K562 (cell line): Measurements from ENCODE around the gene PYGB. TPM values are rescaled to one million over a fixed set of nuclear protein-coding genes. Genes with fewer than 3 reads are reported as not detected.
A peak's percentile ranks its signal among the peaks of the same experiment; 100 is the strongest.

Experiments used
- ARNT ChIP-seq, 2 experiments: fragments of 450-650 bp; IDR thresholded peaks; 2 replicates each; pipeline ENCODE4 v1.6.1; 2016; ENCODE audit warnings: mild to moderate bottlenecking in 1 of 2
- BRF1 ChIP-seq: IDR thresholded peaks from 3 replicates; pipeline ENCODE4 v1.6.1; 2011; ENCODE audit warnings: borderline replicate concordance, mild to moderate bottlenecking; ENCODE audit not compliant: insufficient read length; ENCODE audit errors: extremely low read depth
- CAMTA2 ChIP-seq: fragments of 250-450 bp; sonication (Bioruptor Pico); conservative IDR thresholded peaks from 2 replicates; pipeline ENCODE4 v1.5.1; 2022
- CBX3 ChIP-seq, 2 experiments: IDR thresholded peaks; 1 replicate in 1 of 2; 2 replicates in 1 of 2; pipeline ENCODE4 v1.6.1; 2012; ENCODE audit warnings: inconsistent platforms in 2 of 2, low read length in 2 of 2, borderline replicate concordance in 1 of 2, control low read depth in 1 of 2
- CREBBP ChIP-seq: IDR thresholded peaks from one replicate; pipeline ENCODE4 v1.6.1; 2012; ENCODE audit warnings: low read depth, mild to moderate bottlenecking, control low read depth, inconsistent platforms, low read length
- DNMT1 ChIP-seq: fragments of 450-650 bp; IDR thresholded peaks from 2 replicates; pipeline ENCODE4 v1.6.1; 2016; ENCODE audit warnings: antibody characterized with exemption, mild to moderate bottlenecking
- ESRRA ChIP-seq: fragments of 450-650 bp; IDR thresholded peaks from 2 replicates; pipeline ENCODE4 v1.6.1; 2014; ENCODE audit warnings: low read depth, mild to moderate bottlenecking, moderate library complexity, borderline replicate concordance
- GABPA ChIP-seq: fragments of 200-800 bp; sonication (Bioruptor generic); conservative IDR thresholded peaks from 2 replicates; pipeline ENCODE4 v1.6.1; 2016; ENCODE audit warnings: low read depth, missing genetic modification characterization, missing compliant biosample characterization
- NFE2 ChIP-seq: IDR thresholded peaks from 2 replicates; pipeline ENCODE4 v1.6.1; 2014; ENCODE audit warnings: antibody characterized with exemption, low read depth
- NFIX ChIP-seq: fragments of 250-450 bp; sonication (Bioruptor Pico); IDR thresholded peaks from 2 replicates; pipeline ENCODE4 v1.4.0; 2020; ENCODE audit warnings: low read depth, mild to moderate bottlenecking, moderate library complexity
- RAD51 ChIP-seq: fragments of 450-650 bp; IDR thresholded peaks from 2 replicates; pipeline ENCODE4 v1.7.1; 2016; ENCODE audit warnings: low read depth, mild to moderate bottlenecking, borderline replicate concordance
- RNF2 ChIP-seq: sonication (generic); IDR thresholded peaks from 2 replicates; pipeline ENCODE4 v1.6.1; 2016
- SMARCE1 ChIP-seq: fragments of 450-650 bp; IDR thresholded peaks from 2 replicates; pipeline ENCODE4 v1.7.1; 2016; ENCODE audit warnings: mild to moderate bottlenecking
- THRAP3 ChIP-seq: fragments of 450-650 bp; IDR thresholded peaks from 2 replicates; pipeline ENCODE4 v1.6.1; 2016; ENCODE audit warnings: mild to moderate bottlenecking, inconsistent platforms, borderline replicate concordance
- TSC22D4 ChIP-seq: fragments of 450-650 bp; IDR thresholded peaks from 2 replicates; pipeline ENCODE4 v1.6.1; 2016; ENCODE audit warnings: missing genetic modification characterization, missing biosample characterization, control low read depth
- ZNF239 ChIP-seq: fragments of 250-450 bp; sonication (Bioruptor Pico); IDR thresholded peaks from 2 replicates; pipeline ENCODE4 v1.4.0; 2020; ENCODE audit warnings: mild to moderate bottlenecking
- polyA plus RNA-seq, 8 experiments: library from polyadenylated mRNA; depleted of rRNA in 4 of 8; stranded (reverse) in 5 of 8; unstranded in 3 of 8; fragments of >200 nt; fragmentation: Nextera tagmentation in 2 of 8; fragmentation: Illumina TruSeq in 1 of 8; extraction: Ambion mirVana in 2 of 8; extraction: Trizol in 1 of 8; gene quantifications; 2 replicates each; pipeline versions ENCODE4 v1.2.1 to v1.2.3, GENCODE V29; 2011 to 2014; ENCODE audit warnings: inconsistent platforms in 1 of 8, missing spikeins in 1 of 8
- total RNA-seq, 7 experiments: library from RNA; depleted of rRNA in 6 of 7; stranded (reverse); fragments of >200 nt in 6 of 7; fragmentation: Illumina TruSeq in 2 of 7; extraction: Trizol in 2 of 7; gene quantifications; 2 replicates each; pipeline versions ENCODE4 v1.2.1 to v1.2.3, GENCODE V29; 2011 to 2021; ENCODE audit warnings: low replicate concordance in 1 of 7
- TF ChIP-seq, protein P1 (sequence below): sonication (generic); formaldehyde crosslinking; IDR thresholded peaks from 2 replicates; pipeline ENCODE4 v1.9.0; 2022; ENCODE audit warnings: mild to moderate bottlenecking, missing genetic modification reagents
- TF ChIP-seq, protein P2 (sequence below): fragments of 150-350 bp; conservative IDR thresholded peaks from 2 replicates; pipeline ENCODE4 v1.6.1; 2014; ENCODE audit warnings: low read length
- TF ChIP-seq, protein P3 (sequence below), 2 experiments: fragments of 250-450 bp in 1 of 2; fragments of 450-650 bp in 1 of 2; sonication (Bioruptor Pico) in 1 of 2; IDR thresholded peaks; 2 replicates each; pipeline versions ENCODE4 v1.6.1 to v1.8.0; 2016 to 2021; ENCODE audit warnings: mild to moderate bottlenecking in 2 of 2, moderate library complexity in 2 of 2, missing compliant biosample characterization in 1 of 2, missing genetic modification characterization in 1 of 2
- TF ChIP-seq, protein P4 (sequence below): fragments of 200-800 bp; sonication (Bioruptor generic); IDR thresholded peaks from 2 replicates; pipeline ENCODE4 v1.6.1; 2017; ENCODE audit warnings: missing genetic modification characterization, missing compliant biosample characterization
- TF ChIP-seq, protein P5 (sequence below): fragments of 250-450 bp; sonication (Bioruptor Pico); IDR thresholded peaks from 2 replicates; pipeline ENCODE4 v1.4.0; 2020
- TF ChIP-seq, protein P6 (sequence below), 3 experiments: fragments of 200-800 bp in 1 of 3; sonication (Bioruptor generic) in 1 of 3; sonication (generic) in 1 of 3; formaldehyde crosslinking in 1 of 3; IDR thresholded peaks; 2 replicates each; pipeline versions ENCODE4 v1.6.1 to v1.8.0; 2016 to 2022; ENCODE audit warnings: mild to moderate bottlenecking in 2 of 3, missing compliant biosample characterization in 2 of 3, missing genetic modification characterization in 2 of 3, missing genetic modification reagents in 1 of 3

PYGB gene
- total and polyA plus RNA-seq, 9 of the 15 experiments (the other 6 are each of a cell fraction or from before 2014, with no cell fraction given) = 0.34 to 18.0 (median 9.8) TPM

DNA sequence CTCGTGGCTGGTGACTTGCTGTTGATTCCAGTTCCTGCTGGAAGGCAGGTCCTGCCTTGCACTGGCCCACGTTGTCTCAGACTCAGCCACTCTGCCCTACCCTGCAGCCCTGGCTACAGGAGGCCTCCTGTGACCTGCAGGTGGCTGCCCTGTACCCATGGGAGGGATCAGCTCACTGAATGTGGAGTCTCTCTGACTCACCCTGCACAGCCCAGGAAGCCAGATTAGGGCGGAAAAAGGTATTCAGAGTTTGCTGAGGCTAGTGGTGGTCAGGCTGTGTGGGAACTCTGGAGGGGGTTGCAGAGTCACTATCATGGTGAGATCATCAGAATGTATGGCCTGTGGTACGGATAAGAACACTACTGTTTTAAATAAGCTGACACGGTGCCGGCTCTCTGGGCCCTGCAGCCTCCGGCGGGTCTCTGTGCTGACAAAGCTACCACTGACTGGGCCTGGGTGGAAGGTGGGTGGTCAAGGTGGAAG, 24.7 kb upstream of the PYGB start (continued):
- TF ChIP-seq ZNF239 (CRISPR knock-in tag) (no peak), NFIX (CRISPR knock-in tag) (no peak), TSC22D4 (no peak), NFE2 (peak; percentile 79), ARNT (IDR thresholded peaks at IDR 0.05) (no peak), RAD51 (no peak), BRF1 (no peak), THRAP3 (no peak), RNF2 (no peak), CBX3 (IDR thresholded peaks at IDR 0.05; ENCODE audit: borderline replicate concordance in 1 of 2, low read length in 2 of 2) (no peak), CREBBP (no peak), CAMTA2 (CRISPR knock-in tag) (no peak), DNMT1 (no peak), ESRRA (no peak; the same call in 1 of the 2 replicates), GABPA (tag) (no peak), SMARCE1 (peak; percentile 80)
- TF ChIP-seq, protein P1, sequence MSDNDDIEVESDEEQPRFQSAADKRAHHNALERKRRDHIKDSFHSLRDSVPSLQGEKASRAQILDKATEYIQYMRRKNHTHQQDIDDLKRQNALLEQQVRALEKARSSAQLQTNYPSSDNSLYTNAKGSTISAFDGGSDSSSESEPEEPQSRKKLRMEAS (CRISPR knock-in tag) = 0 out of 2 replicates have a peak, but pooled peaks have one; percentile 15
- TF ChIP-seq, protein P2, sequence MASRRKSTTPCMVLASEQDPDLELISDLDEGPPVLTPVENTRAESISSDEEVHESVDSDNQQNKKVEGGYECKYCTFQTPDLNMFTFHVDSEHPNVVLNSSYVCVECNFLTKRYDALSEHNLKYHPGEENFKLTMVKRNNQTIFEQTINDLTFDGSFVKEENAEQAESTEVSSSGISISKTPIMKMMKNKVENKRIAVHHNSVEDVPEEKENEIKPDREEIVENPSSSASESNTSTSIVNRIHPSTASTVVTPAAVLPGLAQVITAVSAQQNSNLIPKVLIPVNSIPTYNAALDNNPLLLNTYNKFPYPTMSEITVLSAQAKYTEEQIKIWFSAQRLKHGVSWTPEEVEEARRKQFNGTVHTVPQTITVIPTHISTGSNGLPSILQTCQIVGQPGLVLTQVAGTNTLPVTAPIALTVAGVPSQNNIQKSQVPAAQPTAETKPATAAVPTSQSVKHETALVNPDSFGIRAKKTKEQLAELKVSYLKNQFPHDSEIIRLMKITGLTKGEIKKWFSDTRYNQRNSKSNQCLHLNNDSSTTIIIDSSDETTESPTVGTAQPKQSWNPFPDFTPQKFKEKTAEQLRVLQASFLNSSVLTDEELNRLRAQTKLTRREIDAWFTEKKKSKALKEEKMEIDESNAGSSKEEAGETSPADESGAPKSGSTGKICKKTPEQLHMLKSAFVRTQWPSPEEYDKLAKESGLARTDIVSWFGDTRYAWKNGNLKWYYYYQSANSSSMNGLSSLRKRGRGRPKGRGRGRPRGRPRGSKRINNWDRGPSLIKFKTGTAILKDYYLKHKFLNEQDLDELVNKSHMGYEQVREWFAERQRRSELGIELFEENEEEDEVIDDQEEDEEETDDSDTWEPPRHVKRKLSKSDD = no peak
- TF ChIP-seq, protein P3, sequence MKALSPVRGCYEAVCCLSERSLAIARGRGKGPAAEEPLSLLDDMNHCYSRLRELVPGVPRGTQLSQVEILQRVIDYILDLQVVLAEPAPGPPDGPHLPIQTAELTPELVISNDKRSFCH (CRISPR knock-in tag; IDR thresholded peaks at IDR 0.05) = no peak
- TF ChIP-seq, protein P3 (tag; IDR thresholded peaks at IDR 0.05) = no peak
- TF ChIP-seq, protein P4, sequence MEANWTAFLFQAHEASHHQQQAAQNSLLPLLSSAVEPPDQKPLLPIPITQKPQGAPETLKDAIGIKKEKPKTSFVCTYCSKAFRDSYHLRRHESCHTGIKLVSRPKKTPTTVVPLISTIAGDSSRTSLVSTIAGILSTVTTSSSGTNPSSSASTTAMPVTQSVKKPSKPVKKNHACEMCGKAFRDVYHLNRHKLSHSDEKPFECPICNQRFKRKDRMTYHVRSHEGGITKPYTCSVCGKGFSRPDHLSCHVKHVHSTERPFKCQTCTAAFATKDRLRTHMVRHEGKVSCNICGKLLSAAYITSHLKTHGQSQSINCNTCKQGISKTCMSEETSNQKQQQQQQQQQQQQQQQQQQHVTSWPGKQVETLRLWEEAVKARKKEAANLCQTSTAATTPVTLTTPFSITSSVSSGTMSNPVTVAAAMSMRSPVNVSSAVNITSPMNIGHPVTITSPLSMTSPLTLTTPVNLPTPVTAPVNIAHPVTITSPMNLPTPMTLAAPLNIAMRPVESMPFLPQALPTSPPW = no peak
- TF ChIP-seq, protein P5, sequence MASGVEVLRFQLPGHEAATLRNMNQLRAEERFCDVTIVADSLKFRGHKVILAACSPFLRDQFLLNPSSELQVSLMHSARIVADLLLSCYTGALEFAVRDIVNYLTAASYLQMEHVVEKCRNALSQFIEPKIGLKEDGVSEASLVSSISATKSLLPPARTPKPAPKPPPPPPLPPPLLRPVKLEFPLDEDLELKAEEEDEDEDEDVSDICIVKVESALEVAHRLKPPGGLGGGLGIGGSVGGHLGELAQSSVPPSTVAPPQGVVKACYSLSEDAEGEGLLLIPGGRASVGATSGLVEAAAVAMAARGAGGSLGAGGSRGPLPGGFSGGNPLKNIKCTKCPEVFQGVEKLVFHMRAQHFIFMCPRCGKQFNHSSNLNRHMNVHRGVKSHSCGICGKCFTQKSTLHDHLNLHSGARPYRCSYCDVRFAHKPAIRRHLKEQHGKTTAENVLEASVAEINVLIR (CRISPR knock-in tag) = no peak
- TF ChIP-seq, protein P6, sequence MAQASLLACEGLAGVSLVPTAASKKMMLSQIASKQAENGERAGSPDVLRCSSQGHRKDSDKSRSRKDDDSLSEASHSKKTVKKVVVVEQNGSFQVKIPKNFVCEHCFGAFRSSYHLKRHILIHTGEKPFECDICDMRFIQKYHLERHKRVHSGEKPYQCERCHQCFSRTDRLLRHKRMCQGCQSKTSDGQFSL (CRISPR knock-in tag; IDR thresholded peaks at IDR 0.05) = no peak
- TF ChIP-seq, protein P6 (tag; IDR thresholded peaks at IDR 0.05) = no peak
